HCT116 (cell line): ENCODE data around the gene MAGI3. TPM values are rescaled to one million over a fixed set of nuclear protein-coding genes. Genes with fewer than 3 reads are reported as not detected.

Experiments used
- ATAC-seq: fragments of 200-7000 bp; cut with Tn5 transposase; 2 replicates; pipeline ENCODE4 v1.9.1; 2020; ENCODE audit warnings: mild to moderate bottlenecking, moderate library complexity
- BruUV-seq: library from RNA; stranded (reverse); fragments of 400-500 nt; replicated peaks from 2 replicates; lab custom pipeline; 2021; lab: Mats Ljungman, UMichigan
- CTCF ChIA-PET: fragments of 300-600 bp; sonication (Branson Sonifier 250); formaldehyde crosslinking; loops from one replicate; lab custom pipeline; 2021; ENCODE audit warnings: antibody characterized with exemption; lab: Charles Lee
- POLR2A ChIA-PET: fragments of 300-600, 350-600 bp; sonication (Branson Sonifier 250); formaldehyde crosslinking; loops from one replicate; lab custom pipeline; 2021; ENCODE audit warnings: antibody characterized with exemption; lab: Charles Lee
- RAD21 ChIA-PET, 2 experiments: fragments of 300-600 bp; sonication (Branson Sonifier 250); formaldehyde crosslinking; loops; one replicate each; lab custom pipeline; 2023; ENCODE audit warnings: low total read pairs in 2 of 2; ENCODE audit not compliant: uncharacterized antibody in 2 of 2, unreplicated experiment in 2 of 2, low non-redundant PET in 1 of 2; lab: Charles Lee
- DNase-seq: peaks from one replicate; pipeline ENCODE4 v3.0.0-alpha.2; 2010; ENCODE audit warnings: low read depth, low spot score
- H2AFZ ChIP-seq: fragments of 200-600 bp; shearing (Covaris generic), sonication (generic); 2 replicates; pipeline ENCODE4 v1.6.1; 2017; ENCODE audit warnings: low read depth, mixed run types, mixed read lengths, antibody characterized with exemption, low read length; ENCODE audit not compliant: poor library complexity, severe bottlenecking
- H3K27ac ChIP-seq: 2 replicates; pipeline ENCODE4 v1.5.1; 2012; ENCODE audit warnings: low read depth, low read length
- H3K27me3 ChIP-seq: fragments of 200-600 bp; sonication (generic); 2 replicates; pipeline ENCODE4 v1.6.1; 2016; ENCODE audit warnings: mixed run types, low read length, mixed read lengths; ENCODE audit not compliant: insufficient read depth
- H3K36me3 ChIP-seq, 2 experiments: fragments of 200-500 bp in 1 of 2; fragments of 200-600 bp in 1 of 2; sonication (Bioruptor generic) in 1 of 2; sonication (generic) in 1 of 2; 2 replicates each; pipeline versions ENCODE4 v1.5.1 to v1.6.1; 2014 to 2016; ENCODE audit warnings: low read length in 2 of 2, inconsistent platforms in 1 of 2, mixed read lengths in 1 of 2, mixed run types in 1 of 2; ENCODE audit not compliant: insufficient read depth in 2 of 2, control insufficient read depth in 1 of 2
- H3K4me1 ChIP-seq, 2 experiments: fragments of 200-600 bp in 1 of 2; sonication (generic) in 1 of 2; 2 replicates each; pipeline versions ENCODE4 v1.5.1 to v1.6.1; 2012 to 2017; ENCODE audit warnings: low read length in 2 of 2, inconsistent platforms in 1 of 2, mild to moderate bottlenecking in 1 of 2, mixed read lengths in 1 of 2, mixed run types in 1 of 2, moderate library complexity in 1 of 2; ENCODE audit not compliant: insufficient read depth in 2 of 2, control insufficient read depth in 1 of 2
- H3K4me2 ChIP-seq: fragments of 200-600 bp; sonication (generic); 2 replicates; pipeline ENCODE4 v1.6.1; 2017; ENCODE audit warnings: mixed run types, low read length, mixed read lengths
- H3K4me3 ChIP-seq, 2 experiments: fragments of 200-600 bp in 1 of 2; sonication (generic) in 1 of 2; replicated peaks in 1 of 2; 2 replicates each; pipeline ENCODE4 v1.5.1; 2011 to 2016; ENCODE audit warnings: low read length in 2 of 2, control low read depth in 1 of 2, low read depth in 1 of 2, mild to moderate bottlenecking in 1 of 2, mixed read lengths in 1 of 2, mixed run types in 1 of 2
- H3K79me2 ChIP-seq: fragments of 200-600 bp; sonication (generic); 2 replicates; pipeline ENCODE4 v1.6.1; 2017; ENCODE audit warnings: mild to moderate bottlenecking, mixed run types, low read length, moderate library complexity, mixed read lengths; ENCODE audit not compliant: insufficient read depth
- H3K9ac ChIP-seq: fragments of 200-600 bp; sonication (generic); 2 replicates; pipeline ENCODE4 v1.6.1; 2016; ENCODE audit warnings: low read length, mixed read lengths
- H3K9me2 ChIP-seq: fragments of 200-600 bp; sonication (generic), shearing (Covaris generic); 2 replicates; pipeline ENCODE4 v1.6.1; 2017; ENCODE audit warnings: mixed run types, mild to moderate bottlenecking, moderate library complexity; ENCODE audit not compliant: insufficient read depth
- H3K9me3 ChIP-seq, 2 experiments: fragments of 200-500 bp in 1 of 2; fragments of 200-600 bp in 1 of 2; sonication (Bioruptor generic) in 1 of 2; sonication (generic) in 1 of 2; 2 replicates each; pipeline ENCODE4 v1.6.1; 2014 to 2017; ENCODE audit warnings: low read length in 2 of 2, mixed read lengths in 2 of 2, inconsistent platforms in 1 of 2, low read depth in 1 of 2, mild to moderate bottlenecking in 1 of 2, mixed run types in 1 of 2, moderate library complexity in 1 of 2; ENCODE audit not compliant: control insufficient read depth in 1 of 2, insufficient read depth in 1 of 2
- H4K20me1 ChIP-seq: fragments of 200-600 bp; sonication (generic), shearing (Covaris generic); 2 replicates; pipeline ENCODE4 v1.6.1; 2017; ENCODE audit warnings: mixed run types, mild to moderate bottlenecking, moderate library complexity; ENCODE audit not compliant: insufficient read depth
- EGR1 ChIP-seq: IDR thresholded peaks from 2 replicates; pipeline ENCODE4 v1.6.1; 2012; ENCODE audit warnings: low read depth
- EZH2 ChIP-seq: fragments of 200-600 bp; sonication (generic); IDR thresholded peaks from 2 replicates; pipeline ENCODE4 v1.6.1; 2017; ENCODE audit warnings: antibody characterized with exemption, mixed run types
- FOSL1 ChIP-seq: IDR thresholded peaks from 2 replicates; pipeline ENCODE4 v1.6.1; 2012; ENCODE audit warnings: low read depth
- POLR2AphosphoS5 ChIP-seq: IDR thresholded peaks from 2 replicates; pipeline ENCODE4 v1.6.1; 2011; ENCODE audit warnings: mild to moderate bottlenecking, low read depth, low read length, moderate library complexity
- intact Hi-C: fragments of 100-400 bp; cut with micrococcal nuclease; formaldehyde crosslinking; loops from 2 replicates; pipeline ENCODE4 v1.10.0; 2022
- total RNA-seq: library from RNA; stranded (reverse); gene quantifications from one replicate; pipeline ENCODE4 v1.2.1, GENCODE V29; 2021; ENCODE audit not compliant: unreplicated experiment
- TF ChIP-seq, protein P1 (sequence below): IDR thresholded peaks from 2 replicates; pipeline ENCODE4 v1.6.1; 2011; ENCODE audit warnings: mild to moderate bottlenecking, low read length, moderate library complexity; ENCODE audit not compliant: insufficient replicate concordance; ENCODE audit errors: extremely low read depth
- TF ChIP-seq, protein P2 (sequence below): IDR thresholded peaks from 2 replicates; pipeline ENCODE4 v1.6.1; 2012; ENCODE audit warnings: low read depth
- TF ChIP-seq, protein P3 (sequence below), 3 experiments: fragments of 200-600 bp in 1 of 3; sonication (generic) in 1 of 3; IDR thresholded peaks in 2 of 3; conservative IDR thresholded peaks in 1 of 3; 2 replicates each; pipeline ENCODE4 v1.5.1; 2012 to 2017; ENCODE audit warnings: low read depth in 2 of 3, low read length in 2 of 3, antibody characterized with exemption in 1 of 3, borderline replicate concordance in 1 of 3, control low read depth in 1 of 3, mild to moderate bottlenecking in 1 of 3, mixed read lengths in 1 of 3, mixed run types in 1 of 3, moderate library complexity in 1 of 3; ENCODE audit not compliant: insufficient read depth in 1 of 3

The MAGI3 gene
- total RNA-seq, 1 experiment from 2014 or later: 11.8 TPM

DNA sequence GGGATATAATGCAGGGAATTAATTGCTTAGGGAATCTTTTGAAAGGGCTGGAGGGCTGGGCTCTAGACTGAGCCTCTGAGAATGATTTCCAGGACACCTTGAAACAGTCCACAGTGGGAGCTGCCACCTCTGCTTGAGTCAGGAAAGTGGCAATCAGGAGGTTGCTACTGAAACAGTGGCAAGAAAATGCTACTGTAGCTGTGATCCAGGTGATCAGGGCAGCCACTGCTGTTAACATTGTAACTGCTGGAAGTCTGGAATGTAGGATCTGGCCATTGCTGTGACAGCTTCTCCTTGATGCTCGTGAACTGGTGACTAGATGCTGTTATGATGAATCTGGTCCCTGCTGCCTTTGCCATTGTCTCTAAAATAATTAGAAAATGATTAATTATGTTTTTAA is 12.8 kb downstream of the MAGI3 start:
- no peak for DNase-seq
- no peak overlapping the region for H3K4me2 ChIP-seq
- no peaks in the 10 kb centered on the region for H3K36me3 ChIP-seq
- H3K27me3 ChIP-seq: no peaks in the 10 kb centered on the region
- H2AFZ ChIP-seq: no peak overlapping the region
- TF ChIP-seq, protein P1, sequence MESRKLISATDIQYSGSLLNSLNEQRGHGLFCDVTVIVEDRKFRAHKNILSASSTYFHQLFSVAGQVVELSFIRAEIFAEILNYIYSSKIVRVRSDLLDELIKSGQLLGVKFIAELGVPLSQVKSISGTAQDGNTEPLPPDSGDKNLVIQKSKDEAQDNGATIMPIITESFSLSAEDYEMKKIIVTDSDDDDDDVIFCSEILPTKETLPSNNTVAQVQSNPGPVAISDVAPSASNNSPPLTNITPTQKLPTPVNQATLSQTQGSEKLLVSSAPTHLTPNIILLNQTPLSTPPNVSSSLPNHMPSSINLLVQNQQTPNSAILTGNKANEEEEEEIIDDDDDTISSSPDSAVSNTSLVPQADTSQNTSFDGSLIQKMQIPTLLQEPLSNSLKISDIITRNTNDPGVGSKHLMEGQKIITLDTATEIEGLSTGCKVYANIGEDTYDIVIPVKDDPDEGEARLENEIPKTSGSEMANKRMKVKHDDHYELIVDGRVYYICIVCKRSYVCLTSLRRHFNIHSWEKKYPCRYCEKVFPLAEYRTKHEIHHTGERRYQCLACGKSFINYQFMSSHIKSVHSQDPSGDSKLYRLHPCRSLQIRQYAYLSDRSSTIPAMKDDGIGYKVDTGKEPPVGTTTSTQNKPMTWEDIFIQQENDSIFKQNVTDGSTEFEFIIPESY: no peak
- TF ChIP-seq, protein P2, sequence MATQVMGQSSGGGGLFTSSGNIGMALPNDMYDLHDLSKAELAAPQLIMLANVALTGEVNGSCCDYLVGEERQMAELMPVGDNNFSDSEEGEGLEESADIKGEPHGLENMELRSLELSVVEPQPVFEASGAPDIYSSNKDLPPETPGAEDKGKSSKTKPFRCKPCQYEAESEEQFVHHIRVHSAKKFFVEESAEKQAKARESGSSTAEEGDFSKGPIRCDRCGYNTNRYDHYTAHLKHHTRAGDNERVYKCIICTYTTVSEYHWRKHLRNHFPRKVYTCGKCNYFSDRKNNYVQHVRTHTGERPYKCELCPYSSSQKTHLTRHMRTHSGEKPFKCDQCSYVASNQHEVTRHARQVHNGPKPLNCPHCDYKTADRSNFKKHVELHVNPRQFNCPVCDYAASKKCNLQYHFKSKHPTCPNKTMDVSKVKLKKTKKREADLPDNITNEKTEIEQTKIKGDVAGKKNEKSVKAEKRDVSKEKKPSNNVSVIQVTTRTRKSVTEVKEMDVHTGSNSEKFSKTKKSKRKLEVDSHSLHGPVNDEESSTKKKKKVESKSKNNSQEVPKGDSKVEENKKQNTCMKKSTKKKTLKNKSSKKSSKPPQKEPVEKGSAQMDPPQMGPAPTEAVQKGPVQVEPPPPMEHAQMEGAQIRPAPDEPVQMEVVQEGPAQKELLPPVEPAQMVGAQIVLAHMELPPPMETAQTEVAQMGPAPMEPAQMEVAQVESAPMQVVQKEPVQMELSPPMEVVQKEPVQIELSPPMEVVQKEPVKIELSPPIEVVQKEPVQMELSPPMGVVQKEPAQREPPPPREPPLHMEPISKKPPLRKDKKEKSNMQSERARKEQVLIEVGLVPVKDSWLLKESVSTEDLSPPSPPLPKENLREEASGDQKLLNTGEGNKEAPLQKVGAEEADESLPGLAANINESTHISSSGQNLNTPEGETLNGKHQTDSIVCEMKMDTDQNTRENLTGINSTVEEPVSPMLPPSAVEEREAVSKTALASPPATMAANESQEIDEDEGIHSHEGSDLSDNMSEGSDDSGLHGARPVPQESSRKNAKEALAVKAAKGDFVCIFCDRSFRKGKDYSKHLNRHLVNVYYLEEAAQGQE: no peak
- ChIA-PET RAD21 (no interaction called here), CTCF (no interaction called here), POLR2A (no interaction called here)
- intact Hi-C loops: no loop called here
- H4K20me1 ChIP-seq: no peaks in the 10 kb centered on the region
- H3K9me2 ChIP-seq: no peaks in the 10 kb centered on the region
- H3K4me1 ChIP-seq: no peaks in the 10 kb centered on the region
- no peak overlapping the region for H3K4me3 ChIP-seq
- no peak overlapping the region for H3K27ac ChIP-seq
- H3K79me2 ChIP-seq: peaks cover 32% of the 10 kb centered on the region
- no TSS peak for BruUV-seq
- H3K9me3 ChIP-seq: no peaks in the 10 kb centered on the region
- H3K9ac ChIP-seq: no peak overlapping the region
- ATAC-seq: no peak

DNA sequence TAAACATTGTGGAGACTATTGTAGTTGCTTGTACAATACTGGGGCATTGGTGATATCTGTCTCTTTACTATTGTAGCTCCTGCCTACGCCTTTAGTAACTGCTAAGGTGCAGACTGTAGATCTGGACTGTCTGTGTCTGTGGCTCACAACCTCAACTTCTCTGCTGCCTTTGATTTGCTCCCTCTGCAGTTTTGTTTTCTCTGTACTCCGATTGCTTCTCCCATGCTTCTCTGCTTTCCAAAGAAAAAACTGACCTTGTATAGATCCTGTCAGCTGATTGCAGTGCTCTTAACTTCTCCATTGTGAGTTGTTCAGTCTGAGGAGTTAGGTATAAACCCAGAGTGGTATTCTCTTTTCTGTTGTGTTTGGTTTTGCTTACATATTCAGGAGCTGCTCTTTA is 15.3 kb downstream of the MAGI3 start:
- no peak overlapping the region for H3K27ac ChIP-seq
- ATAC-seq (no peak), DNase-seq (no peak)
- no peaks in the 10 kb centered on the region for H3K9me3 ChIP-seq
- no peak overlapping the region for H3K4me2 ChIP-seq
- no peaks in the 10 kb centered on the region for H3K9me2 ChIP-seq
- H3K9ac ChIP-seq: no peak overlapping the region
- no peak overlapping the region for H3K4me3 ChIP-seq
- H3K4me1 ChIP-seq: peaks cover 7 to 11% of the 10 kb centered on the region in 2 experiments; a peak in 3 of 4 replicates
- H3K27me3 ChIP-seq: no peaks in the 10 kb centered on the region
- BruUV-seq: no TSS peak
- H3K36me3 ChIP-seq: no peaks in the 10 kb centered on the region
- ChIA-PET CTCF (no interaction called here), POLR2A (no interaction called here), RAD21 (no interaction called here)
- no peaks in the 10 kb centered on the region for H4K20me1 ChIP-seq
- intact Hi-C loops: no loop called here
- peaks cover 10% of the 10 kb centered on the region; the same call in 1 of the 2 replicates for H3K79me2 ChIP-seq
- H2AFZ ChIP-seq: no peak overlapping the region
- TF ChIP-seq EGR1: no peak
- no peak for TF ChIP-seq FOSL1
- TF ChIP-seq POLR2AphosphoS5: no peak
- TF ChIP-seq EZH2: no peak
- TF ChIP-seq, protein P3, sequence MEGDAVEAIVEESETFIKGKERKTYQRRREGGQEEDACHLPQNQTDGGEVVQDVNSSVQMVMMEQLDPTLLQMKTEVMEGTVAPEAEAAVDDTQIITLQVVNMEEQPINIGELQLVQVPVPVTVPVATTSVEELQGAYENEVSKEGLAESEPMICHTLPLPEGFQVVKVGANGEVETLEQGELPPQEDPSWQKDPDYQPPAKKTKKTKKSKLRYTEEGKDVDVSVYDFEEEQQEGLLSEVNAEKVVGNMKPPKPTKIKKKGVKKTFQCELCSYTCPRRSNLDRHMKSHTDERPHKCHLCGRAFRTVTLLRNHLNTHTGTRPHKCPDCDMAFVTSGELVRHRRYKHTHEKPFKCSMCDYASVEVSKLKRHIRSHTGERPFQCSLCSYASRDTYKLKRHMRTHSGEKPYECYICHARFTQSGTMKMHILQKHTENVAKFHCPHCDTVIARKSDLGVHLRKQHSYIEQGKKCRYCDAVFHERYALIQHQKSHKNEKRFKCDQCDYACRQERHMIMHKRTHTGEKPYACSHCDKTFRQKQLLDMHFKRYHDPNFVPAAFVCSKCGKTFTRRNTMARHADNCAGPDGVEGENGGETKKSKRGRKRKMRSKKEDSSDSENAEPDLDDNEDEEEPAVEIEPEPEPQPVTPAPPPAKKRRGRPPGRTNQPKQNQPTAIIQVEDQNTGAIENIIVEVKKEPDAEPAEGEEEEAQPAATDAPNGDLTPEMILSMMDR (IDR thresholded peaks at IDR 0.05 in 2 of 3, conservative IDR thresholded peaks at IDR 0.05 in 1 of 3; ENCODE audit: borderline replicate concordance in 1 of 3, insufficient read depth in 1 of 3, low read depth in 2 of 3, low read length in 2 of 3): no peak
- TF ChIP-seq, protein P1: no peak
